ENCODE results near the gene ACADSB. TPM values are rescaled to one million over a fixed set of nuclear protein-coding genes. Genes with fewer than 3 reads are reported as not detected.
A peak's percentile ranks its signal among the peaks of the same experiment; 100 is the strongest.

The ACADSB gene
- total and polyA plus RNA-seq, 8 donors, result 17.9 to 61.8 (median 22.9) TPM

GRCh38 chr10:123009105-123009820, 457 bp downstream of the ACADSB start:
- H3K27ac ChIP-seq, result peak overlapping the region; percentile 58 to 90
- DNase-seq (peak in 3 of 4 donors; percentile 4 to 82 (median 39)), ATAC-seq (peak; percentile 12)
- H3K4me3 ChIP-seq, result peak overlapping the region; percentile 91 to 94
- no peaks in the 10 kb centered on the region for H3K27me3 ChIP-seq
- no peaks in the 10 kb centered on the region for H3K36me3 ChIP-seq
- intact Hi-C loops (cut with DNase I), result no loop called here
- H3K9me3 ChIP-seq, result no peaks in the 10 kb centered on the region
- peaks cover 11 to 44% of the 10 kb centered on the region in 2 donors for H3K4me1 ChIP-seq
- TF ChIP-seq CTCF (IDR thresholded peaks at IDR 0.05), result no peak

GRCh38 chr10:123011987-123012386, 3.2 kb downstream of the ACADSB start:
- H3K36me3 ChIP-seq, result no peaks in the 10 kb centered on the region
- ATAC-seq, result no peak
- H3K27ac ChIP-seq, result no peak overlapping the region
- H3K4me1 ChIP-seq, result peaks cover 7 to 21% of the 10 kb centered on the region in 2 donors
- H3K27me3 ChIP-seq, result no peaks in the 10 kb centered on the region
- no peak overlapping the region for H3K4me3 ChIP-seq
- no peaks in the 10 kb centered on the region for H3K9me3 ChIP-seq
- peak in 1 of 4 donors; percentile 14 for DNase-seq
- TF ChIP-seq CTCF (IDR thresholded peaks at IDR 0.05), result no peak
- intact Hi-C loops (cut with DNase I), result no loop called here

GRCh38 chr10:123013456-123014419, 4.9 kb downstream of the ACADSB start:
- no peak for DNase-seq
- H3K27ac ChIP-seq, result peak overlapping the region in 1 of 2 donors; percentile 21
- H3K27me3 ChIP-seq, result no peaks in the 10 kb centered on the region
- TF ChIP-seq CTCF (IDR thresholded peaks at IDR 0.05), result no peak
- ATAC-seq, result peak; percentile 46
- no peaks in the 10 kb centered on the region for H3K36me3 ChIP-seq
- intact Hi-C loops (cut with DNase I), result no loop called here
- peaks cover 6 to 13% of the 10 kb centered on the region in 2 donors for H3K4me1 ChIP-seq
- H3K4me3 ChIP-seq, result no peak overlapping the region
- no peaks in the 10 kb centered on the region for H3K9me3 ChIP-seq

- H3K4me3 ChIP-seq, result no peak overlapping the region
- peaks cover 3 to 7% of the 10 kb centered on the region in 2 donors for H3K4me1 ChIP-seq
- ATAC-seq (no peak), DNase-seq (no peak)
- H3K27ac ChIP-seq, result no peak overlapping the region
- no peak for TF ChIP-seq CTCF (IDR thresholded peaks at IDR 0.05)
- H3K9me3 ChIP-seq, result no peaks in the 10 kb centered on the region
- no peaks in the 10 kb centered on the region for H3K36me3 ChIP-seq
- intact Hi-C loops (cut with DNase I), result no loop called here
- H3K27me3 ChIP-seq, result no peaks in the 10 kb centered on the region
Observed at GRCh38 chr10:123014772-123015171, 6.0 kb downstream of the ACADSB start.

GRCh38 chr10:123016228-123016627, 7.4 kb downstream of the ACADSB start:
- Histone ChIP-seq H3K27ac (no peak overlapping the region), H3K4me3 (no peak overlapping the region), H3K27me3 (no peaks in the 10 kb centered on the region), H3K4me1 (no peaks in the 10 kb centered on the region), H3K36me3 (no peaks in the 10 kb centered on the region), H3K9me3 (no peaks in the 10 kb centered on the region)
- no peak for TF ChIP-seq CTCF (IDR thresholded peaks at IDR 0.05)
- intact Hi-C loops (cut with DNase I), result no loop called here
- DNase-seq (no peak), ATAC-seq (no peak)
